Measurements from ENCODE around the gene SORCS2.

Gene SORCS2

GRCh38 chr4:7609316-7609715 is 417.0 kb downstream of the SORCS2 start:
- no peak for DNase-seq

GRCh38 chr4:7610022-7610670 is 417.8 kb downstream of the SORCS2 start:
- DNase-seq = no peak

- DNase-seq = no peak
Observed at GRCh38 chr4:7610841-7611240, 418.5 kb downstream of the SORCS2 start.

GRCh38 chr4:7612311-7612897 is 420.1 kb downstream of the SORCS2 start:
- DNase-seq = no peak

- DNase-seq = no peak
Observed at GRCh38 chr4:7614350-7614949, 422.1 kb downstream of the SORCS2 start.

GRCh38 chr4:7616193-7616592 is 423.9 kb downstream of the SORCS2 start:
- no peak for DNase-seq

GRCh38 chr4:7618361-7618760 is 426.0 kb downstream of the SORCS2 start:
- DNase-seq = no peak

GRCh38 chr4:7620086-7620813 is 427.9 kb downstream of the SORCS2 start:
- DNase-seq = no peak

GRCh38 chr4:7620814-7621176 is 428.5 kb downstream of the SORCS2 start:
- no peak for DNase-seq

- no peak for DNase-seq
Observed at GRCh38 chr4:7621252-7622035, 429.1 kb downstream of the SORCS2 start.

- DNase-seq = no peak
Observed at GRCh38 chr4:7622371-7622770, 430.0 kb downstream of the SORCS2 start.

GRCh38 chr4:7623468-7623867 is 431.1 kb downstream of the SORCS2 start:
- no peak for DNase-seq

- no peak for DNase-seq
Observed at GRCh38 chr4:7624396-7624980, 432.1 kb downstream of the SORCS2 start.

GRCh38 chr4:7625071-7625470 is 432.7 kb downstream of the SORCS2 start:
- DNase-seq = no peak

- no peak for DNase-seq
Observed at GRCh38 chr4:7626531-7626930, 434.2 kb downstream of the SORCS2 start.

- DNase-seq = no peak
Observed at GRCh38 chr4:7627251-7628250, 435.2 kb downstream of the SORCS2 start.

- no peak for DNase-seq
Observed at GRCh38 chr4:7628432-7628831, 436.1 kb downstream of the SORCS2 start.

GRCh38 chr4:7629501-7630254 is 437.3 kb downstream of the SORCS2 start:
- DNase-seq = no peak

GRCh38 chr4:7630568-7631287 is 438.4 kb downstream of the SORCS2 start:
- no peak for DNase-seq

Data from CD4-positive, alpha-beta T cell treated with Interleukin-17A for 4 hours (primary cell).